Activated CD4-positive, alpha-beta T cell treated with anti-CD3 and anti-CD28 coated beads, Interleukin-2, Interleukin-4, amounts not matched to agents 100 ng/mL and 50 ng/mL, durations not matched to agents 16 hours and 8 hours (primary cell): ENCODE measurements around the gene KTN1.
A peak's percentile ranks its signal among the peaks of the same experiment; 100 is the strongest.

Source experiments
- DNase-seq: peaks from one replicate; pipeline ENCODE4 v3.0.0-alpha.2; 2020; ENCODE audit warnings: low spot score

KTN1 gene

GRCh38 chr14:55579724-55580469 lies at the start of gene KTN1:
TSS of gene KTN1 (plus strand) at chr14:55580207. CDS start at chr14:55612049, 31,842 bp downstream.
- peak; percentile 81 for DNase-seq

DNA sequence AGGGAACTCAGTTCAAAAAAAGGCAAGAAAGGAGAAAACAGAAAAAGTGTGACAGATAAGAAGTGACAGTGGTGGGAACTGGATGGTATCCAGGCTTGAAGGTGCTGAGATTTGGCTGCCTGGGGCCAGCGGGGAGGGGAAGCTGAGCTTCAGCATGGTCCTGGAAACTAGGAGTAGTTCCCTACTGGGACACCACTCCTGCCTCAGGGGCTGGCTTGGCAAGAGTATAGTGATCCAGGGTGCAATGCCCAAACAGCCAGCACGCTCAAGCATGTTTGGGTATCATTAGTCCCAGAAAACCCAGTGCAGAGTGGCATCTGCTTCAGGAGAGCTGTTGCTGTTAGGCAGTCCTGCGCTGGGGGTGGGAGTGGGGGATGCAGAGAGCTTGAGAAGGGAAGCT lies 49.5 kb upstream of the KTN1 start:
- no peak for DNase-seq

- DNase-seq: no peak
These were observed 47.2 kb upstream of the KTN1 start for GRCh38 chr14:55532645-55533344.

GRCh38 chr14:55533960-55534359 lies 46.0 kb upstream of the KTN1 start:
- DNase-seq: no peak

DNA sequence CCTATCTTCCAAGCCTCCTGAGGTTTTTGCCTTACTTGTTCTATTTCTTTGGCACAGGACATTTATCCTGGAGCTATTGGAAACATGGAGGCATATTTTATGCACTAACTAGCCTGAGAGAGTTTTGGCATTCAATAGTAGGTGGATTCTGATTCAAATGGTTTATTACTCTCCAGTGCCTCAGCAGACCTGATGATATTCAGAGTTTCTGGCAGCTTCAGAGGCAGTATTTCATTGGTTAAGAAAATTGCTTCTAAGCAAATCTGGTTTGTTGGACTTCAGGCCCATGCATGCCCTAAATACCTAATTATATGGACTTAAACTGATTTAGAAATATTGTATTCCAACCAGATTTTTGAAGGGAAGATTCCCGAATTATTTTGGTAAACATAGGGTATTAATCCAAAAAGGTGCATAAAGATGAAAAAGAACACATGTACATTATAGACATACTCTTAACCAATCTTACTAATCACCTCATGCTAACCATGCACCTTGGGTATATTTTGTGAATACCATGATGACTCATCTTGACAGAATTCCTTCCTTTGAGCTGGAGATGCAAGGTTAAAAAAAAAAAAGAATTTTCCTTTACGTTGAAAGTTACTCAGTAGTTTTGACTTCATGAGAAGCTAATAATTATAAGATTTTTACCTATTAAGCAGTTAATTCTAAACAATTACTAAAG lies 44.3 kb upstream of the KTN1 start:
- DNase-seq: no peak

GRCh38 chr14:55536204-55536708 lies 43.8 kb upstream of the KTN1 start:
- no peak for DNase-seq

- DNase-seq: no peak
These were observed 42.2 kb upstream of the KTN1 start for GRCh38 chr14:55537782-55538181.

GRCh38 chr14:55539975-55540374 lies 40.0 kb upstream of the KTN1 start:
- DNase-seq: no peak

- DNase-seq: peak; percentile 23
These were observed 38.9 kb upstream of the KTN1 start for GRCh38 chr14:55540847-55541773.

DNA sequence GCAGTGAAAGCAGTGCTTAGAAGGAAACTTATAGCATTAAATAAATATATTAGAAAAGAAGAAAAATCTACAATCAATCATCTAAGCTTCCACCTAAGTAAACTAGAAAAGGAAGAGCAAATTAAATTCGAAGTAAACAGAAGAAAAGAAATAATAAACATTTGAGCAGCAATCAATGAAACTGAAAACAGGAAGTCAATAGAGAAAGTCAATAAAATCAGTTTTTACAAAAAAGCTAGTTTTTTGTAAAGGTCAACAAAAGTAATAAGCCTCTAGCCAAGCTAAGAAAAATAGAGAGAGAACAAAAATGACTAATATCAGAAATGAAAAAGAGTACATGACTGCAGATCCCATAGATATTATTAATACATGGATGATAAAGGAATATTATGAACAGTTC lies 34.2 kb upstream of the KTN1 start:
- no peak for DNase-seq

DNA sequence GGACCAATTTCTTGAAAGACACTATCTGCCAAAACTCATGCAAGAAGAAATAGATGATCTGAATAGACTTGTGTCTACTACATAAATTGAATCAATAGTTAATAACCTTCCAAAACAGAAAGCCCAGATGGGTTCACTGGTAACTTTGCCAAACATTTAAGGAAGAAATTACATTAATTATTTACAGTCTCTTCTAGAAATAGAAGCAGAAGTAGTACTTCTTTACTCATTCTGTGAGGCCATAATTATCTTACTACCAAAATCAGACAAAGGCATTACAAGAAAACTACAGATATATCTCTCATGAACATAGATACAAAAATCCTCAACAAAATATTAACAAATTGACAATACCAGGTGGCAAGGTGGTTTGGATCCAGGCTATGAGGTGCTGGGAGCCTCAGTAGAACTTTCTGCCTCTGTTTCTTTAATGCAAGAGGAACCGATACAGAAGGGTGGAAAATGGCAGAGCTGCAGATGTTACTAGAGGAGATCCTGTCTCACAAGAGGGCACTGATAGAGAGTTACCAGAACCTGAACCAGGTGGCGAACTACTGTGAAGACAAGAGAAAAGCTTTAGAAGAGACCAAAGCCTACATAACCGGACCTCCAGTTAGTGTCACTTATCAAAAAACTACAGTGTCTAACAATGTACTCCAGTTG lies 33.7 kb upstream of the KTN1 start:
- no peak for DNase-seq

DNA sequence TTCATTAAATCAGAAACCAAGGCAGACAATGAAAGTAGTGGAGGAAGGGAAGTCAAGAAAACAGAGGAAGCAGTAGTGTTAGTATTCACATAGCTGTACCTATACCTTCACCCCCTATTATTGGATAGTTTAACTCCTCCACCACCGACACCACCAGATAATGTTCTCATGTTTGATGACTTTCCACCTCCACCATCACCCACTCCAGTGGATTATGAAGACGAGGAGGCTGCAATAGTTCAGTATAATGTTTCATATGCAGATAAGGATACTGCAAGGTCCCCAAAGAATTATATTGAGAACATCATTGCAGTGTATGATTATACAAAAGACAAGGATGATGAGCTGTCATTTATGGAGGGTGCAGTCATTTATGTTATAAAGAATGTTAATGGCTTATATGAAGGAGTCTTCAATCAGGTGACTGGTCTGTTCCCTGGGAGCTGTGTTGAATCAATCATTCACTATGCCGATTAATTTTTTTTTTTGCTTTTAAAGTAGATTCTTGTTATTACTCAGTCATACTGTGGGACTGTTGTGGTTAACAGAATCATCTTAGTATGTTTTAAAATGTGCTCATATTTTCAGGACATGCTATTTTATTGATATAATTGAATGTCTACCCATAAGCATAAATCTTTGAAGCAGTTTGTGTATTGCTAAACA lies 32.2 kb upstream of the KTN1 start:
- peak; percentile 2 for DNase-seq

DNA sequence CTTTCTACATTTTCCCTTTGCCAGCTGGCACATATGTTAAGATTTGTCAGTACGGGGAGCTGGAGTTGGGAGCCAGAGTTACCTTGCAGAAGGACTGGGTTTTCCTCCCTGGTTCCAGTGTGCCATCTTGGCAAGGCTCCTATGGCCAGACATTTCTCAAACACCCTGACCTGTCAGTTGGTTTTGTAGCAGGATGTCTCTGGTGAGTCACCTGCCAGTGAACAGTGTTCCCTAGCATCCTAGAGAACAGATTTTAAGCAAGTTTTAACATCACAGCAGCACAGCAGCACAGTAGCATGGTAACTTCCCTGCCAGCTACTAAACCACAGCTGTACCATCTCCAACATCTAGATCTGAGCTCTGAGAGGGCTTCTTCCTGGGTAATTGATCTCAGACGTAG lies 26.2 kb upstream of the KTN1 start:
- no peak for DNase-seq

DNA sequence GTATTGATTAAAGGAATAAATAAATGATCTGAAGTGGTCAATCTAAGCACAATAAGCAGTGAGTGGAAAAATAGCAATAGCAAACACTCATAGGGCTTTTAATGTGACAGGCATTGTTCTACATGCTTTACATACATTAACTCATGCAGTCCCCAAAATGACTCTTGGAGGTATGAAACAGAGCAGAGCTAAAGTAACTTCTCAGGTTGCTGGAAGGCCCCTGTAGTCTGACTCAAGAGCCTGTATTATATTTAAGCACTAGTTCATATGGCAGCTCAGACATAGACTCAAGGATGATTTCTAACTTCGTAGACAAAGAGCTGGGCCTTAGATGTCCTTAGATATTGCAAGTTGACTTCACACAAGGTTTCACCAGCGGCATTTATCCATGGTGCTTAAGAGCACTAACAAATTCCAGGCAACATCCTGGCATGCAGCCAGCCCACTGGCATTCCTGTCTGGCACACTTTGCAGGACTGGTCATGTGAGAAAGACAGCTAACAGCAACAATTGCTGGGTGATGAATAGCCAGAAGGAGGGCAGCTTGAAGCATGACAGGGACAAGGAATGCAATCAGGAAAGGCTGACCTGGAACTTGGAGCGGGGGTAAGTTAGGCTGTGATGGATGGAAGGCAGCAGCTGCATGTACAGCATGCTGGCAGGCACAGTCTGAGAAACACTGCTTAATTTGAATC lies 22.9 kb upstream of the KTN1 start:
- DNase-seq: no peak

DNA sequence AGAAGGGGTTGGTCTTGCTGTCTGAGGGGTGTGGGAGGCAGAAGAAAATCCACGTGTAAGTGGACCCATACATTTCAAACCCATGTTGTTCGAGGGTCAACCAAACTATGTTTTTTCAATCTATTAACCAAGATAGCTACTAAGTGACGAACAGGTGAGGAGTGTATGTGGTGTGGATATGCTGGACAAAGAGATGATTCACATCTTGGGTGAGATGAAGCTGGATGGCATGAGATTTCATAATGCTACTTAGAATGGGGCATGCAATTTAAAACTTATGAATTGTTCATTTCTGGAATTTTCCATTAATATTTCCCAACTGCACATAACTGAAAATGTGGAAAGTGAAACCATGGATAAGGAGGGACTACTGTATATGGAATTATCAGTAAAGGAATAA lies 17.9 kb upstream of the KTN1 start:
- DNase-seq: no peak

DNA sequence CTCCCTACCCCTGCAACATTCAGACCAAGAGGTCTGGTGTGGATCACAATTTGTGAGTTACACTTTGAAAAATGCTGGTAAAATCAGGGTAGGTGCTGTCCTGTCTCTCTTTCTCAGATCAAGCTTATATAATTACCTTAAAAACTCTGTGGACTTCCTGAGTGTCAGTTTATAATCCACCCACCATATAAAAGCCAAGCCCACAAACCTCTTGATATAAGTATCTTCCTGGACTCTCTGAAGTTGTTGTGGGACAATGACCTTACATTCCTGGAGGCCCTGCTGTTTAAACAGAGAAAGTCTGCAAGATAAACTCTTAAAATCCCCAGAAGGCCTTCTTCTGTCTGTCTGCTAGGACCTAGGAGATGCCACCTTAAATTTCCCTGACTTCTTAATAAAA lies 11.4 kb upstream of the KTN1 start:
- DNase-seq: no peak

DNA sequence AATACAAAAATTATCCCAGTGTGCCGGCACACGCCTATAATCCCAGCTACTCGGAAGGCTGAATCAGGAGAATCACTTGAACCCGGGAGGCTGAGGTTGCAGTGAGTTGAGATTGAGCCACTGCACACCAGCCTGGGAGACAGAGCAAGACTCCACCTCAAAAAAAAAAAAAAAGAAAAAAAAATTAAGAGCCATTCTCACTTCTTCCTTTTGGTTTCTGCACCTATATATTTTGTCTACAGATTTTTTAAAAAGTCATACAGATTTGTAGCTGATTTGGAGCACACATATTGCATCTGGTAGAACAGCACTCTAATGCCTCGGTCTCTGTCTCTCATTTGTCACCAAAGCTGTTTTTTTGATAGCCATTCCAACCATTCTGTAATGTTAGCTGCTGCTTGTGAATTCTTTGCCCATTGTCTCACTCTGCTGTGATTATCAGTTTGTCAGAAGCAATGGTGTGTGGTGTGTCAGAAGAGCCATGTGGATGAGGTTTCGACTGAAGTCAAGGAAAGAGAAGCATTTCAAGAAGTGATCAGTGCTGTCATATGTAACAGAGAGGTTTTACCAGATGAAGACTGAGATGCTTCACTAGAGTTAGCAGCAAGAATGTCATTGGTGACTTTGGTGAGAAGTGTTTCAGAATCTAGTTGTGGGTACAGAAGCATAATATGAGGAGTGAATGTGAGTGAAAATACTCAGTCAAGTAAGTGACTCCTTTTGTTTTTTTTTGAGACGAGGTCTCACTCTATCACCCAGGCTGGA lies 8.7 kb upstream of the KTN1 start:
- no peak for DNase-seq

DNA sequence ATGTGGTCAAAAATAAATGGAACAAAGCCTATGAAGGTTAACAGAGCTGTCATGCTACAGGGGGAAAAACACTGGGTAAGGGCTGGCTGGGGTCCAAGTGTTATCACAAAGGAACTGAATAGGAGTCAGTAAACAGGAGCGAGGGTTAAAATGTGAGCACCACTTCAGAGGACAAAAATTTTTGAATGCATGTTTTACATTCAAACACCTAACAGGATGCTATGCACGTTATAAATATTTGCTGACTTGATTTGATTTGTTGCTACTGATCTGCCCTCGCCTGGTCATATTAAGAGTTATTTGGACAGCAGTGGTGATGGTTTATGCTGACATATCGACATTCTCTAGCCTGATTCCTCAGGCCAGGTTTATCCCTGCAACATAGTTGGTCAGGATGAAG lies 7.4 kb upstream of the KTN1 start:
- no peak for DNase-seq

- no peak for DNase-seq
These were observed 5.0 kb upstream of the KTN1 start for GRCh38 chr14:55574988-55575387.
